ENCODE results near the gene CEL. TPM values are rescaled to one million over a fixed set of nuclear protein-coding genes. Genes with fewer than 3 reads are reported as not detected.

CEL gene
- total RNA-seq, 2 experiments from 2014 or later: 0.16 to 0.39 TPM

DNA sequence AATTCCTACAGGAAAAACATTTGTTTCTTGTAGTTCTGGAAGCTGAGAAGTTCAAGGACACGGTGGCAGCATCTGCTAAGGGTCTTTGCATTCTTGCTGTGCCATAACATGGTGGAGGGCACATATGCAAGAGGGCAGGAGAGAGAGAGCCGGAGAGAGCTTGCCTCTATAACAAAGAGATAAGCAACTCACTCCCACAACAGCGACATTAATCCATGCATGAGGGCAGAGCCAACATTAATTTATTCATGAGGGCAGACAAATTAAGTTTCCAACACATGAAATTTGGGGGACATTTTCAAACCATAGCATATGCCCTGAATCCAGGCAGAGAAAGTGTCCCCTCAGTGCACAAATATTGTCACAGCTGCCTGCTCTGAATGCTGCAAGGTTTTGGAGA is 35.4 kb upstream of the CEL start:
- peaks cover 5% of the 10 kb centered on the region for H3K27me3 Mint-ChIP-seq
- CTCF ChIA-PET: no interaction called here
- no peak for TF ChIP-seq CTCF (IDR thresholded peaks at IDR 0.05)
- Histone ChIP-seq H3K4me1 (ENCODE audit: insufficient read depth, low read length) (peaks cover 33% of the 10 kb centered on the region), H3K27ac (ENCODE audit: low read depth in 1 of 2, low read length in 2 of 2) (no peak overlapping the region), H3K27me3 (ENCODE audit: control insufficient read depth in 1 of 2, insufficient read depth in 2 of 2, low read length in 2 of 2) (no peaks in the 10 kb centered on the region), H3K4me3 (ENCODE audit: low read length) (no peak overlapping the region), H3K36me3 (ENCODE audit: insufficient read depth, low read length) (no peaks in the 10 kb centered on the region), H3K9me3 (ENCODE audit: control insufficient read depth in 1 of 2, insufficient read depth in 1 of 2, low read length in 2 of 2) (no peaks in the 10 kb centered on the region)
- no peak for ATAC-seq (ENCODE audit: poor library complexity)
- intact Hi-C loops (cut with DNase I, micrococcal nuclease): loop anchor here in 1 of 2 experiments (5.0 kb wide), 1 partner anchor 451 kb away; the partner anchor contains the start of gene SLC2A6
- H3K9me3 Mint-ChIP-seq: no peaks in the 10 kb centered on the region
- POLR2A ChIA-PET: no interaction called here
- peak overlapping the region; percentile 25 for H3K4me3 Mint-ChIP-seq
- no peak for DNase-seq
- no peak overlapping the region for H3K27ac Mint-ChIP-seq
- H3K4me1 Mint-ChIP-seq (ENCODE audit: low read depth): peaks cover 24% of the 10 kb centered on the region
- H3K36me3 Mint-ChIP-seq (ENCODE audit: low read depth): peaks cover 11% of the 10 kb centered on the region

- ChIA-PET CTCF (no interaction called here), POLR2A (no interaction called here)
- no peak for DNase-seq
- ATAC-seq (ENCODE audit: poor library complexity): no peak
- no peaks in the 10 kb centered on the region for H3K36me3 ChIP-seq (ENCODE audit: insufficient read depth, low read length)
- Mint-ChIP-seq H3K4me1 (ENCODE audit: low read depth) (peaks cover 30% of the 10 kb centered on the region), H3K27ac (peak overlapping the region; percentile 24), H3K4me3 (peak overlapping the region; percentile 53), H3K36me3 (ENCODE audit: low read depth) (peaks cover 11% of the 10 kb centered on the region), H3K27me3 (peaks cover 4% of the 10 kb centered on the region), H3K9me3 (no peaks in the 10 kb centered on the region)
- H3K4me1 ChIP-seq (ENCODE audit: insufficient read depth, low read length): peaks cover 39% of the 10 kb centered on the region
- no peak overlapping the region for H3K27ac ChIP-seq (ENCODE audit: low read depth in 1 of 2, low read length in 2 of 2)
- TF ChIP-seq CTCF (IDR thresholded peaks at IDR 0.05): no peak
- H3K27me3 ChIP-seq (ENCODE audit: control insufficient read depth in 1 of 2, insufficient read depth in 2 of 2, low read length in 2 of 2): no peaks in the 10 kb centered on the region
- H3K9me3 ChIP-seq (ENCODE audit: control insufficient read depth in 1 of 2, insufficient read depth in 1 of 2, low read length in 2 of 2): no peaks in the 10 kb centered on the region
- intact Hi-C loops (cut with DNase I, micrococcal nuclease): loop anchor here in 1 of 2 experiments (5.0 kb wide), 1 partner anchor 450 kb away; the partner anchor contains the start of gene SLC2A6
- H3K4me3 ChIP-seq (ENCODE audit: low read length): no peak overlapping the region
These were observed 34.6 kb upstream of the CEL start for GRCh38 chr9:133027134-133027533.

DNA sequence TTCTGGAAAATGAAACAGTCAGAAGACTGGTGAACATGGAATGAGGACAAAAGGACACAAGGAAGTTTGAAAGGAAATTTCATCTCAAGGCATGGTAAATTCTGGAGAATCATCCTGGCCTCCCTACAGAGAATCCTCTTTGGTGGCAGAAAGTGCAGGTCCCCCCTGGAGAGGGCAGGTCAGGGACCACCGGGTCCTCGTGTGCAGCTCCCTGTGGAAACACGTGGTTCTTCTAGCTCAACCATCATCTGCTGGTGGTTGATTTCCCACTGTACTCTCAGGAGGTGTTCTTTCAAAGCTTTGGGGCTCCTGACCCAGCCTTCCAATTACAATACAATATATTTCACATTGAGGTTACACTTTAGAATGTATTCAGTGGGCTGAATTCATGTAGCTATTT is 33.6 kb upstream of the CEL start:
- TF ChIP-seq CTCF (IDR thresholded peaks at IDR 0.05): no peak
- peaks cover 11% of the 10 kb centered on the region for H3K36me3 Mint-ChIP-seq (ENCODE audit: low read depth)
- no peaks in the 10 kb centered on the region for H3K36me3 ChIP-seq (ENCODE audit: insufficient read depth, low read length)
- H3K27me3 Mint-ChIP-seq: no peaks in the 10 kb centered on the region
- peak overlapping the region; percentile 79 for H3K4me3 Mint-ChIP-seq
- H3K27ac ChIP-seq (ENCODE audit: low read depth in 1 of 2, low read length in 2 of 2): no peak overlapping the region
- no peaks in the 10 kb centered on the region for H3K9me3 ChIP-seq (ENCODE audit: control insufficient read depth in 1 of 2, insufficient read depth in 1 of 2, low read length in 2 of 2)
- ChIA-PET CTCF (no interaction called here), POLR2A (no interaction called here)
- no peaks in the 10 kb centered on the region for H3K9me3 Mint-ChIP-seq
- no peak for ATAC-seq (ENCODE audit: poor library complexity)
- peak overlapping the region; percentile 24 for H3K27ac Mint-ChIP-seq
- intact Hi-C loops (cut with DNase I, micrococcal nuclease): loop anchor here in 1 of 2 experiments (5.0 kb wide), 1 partner anchor 449 kb away; the partner anchor contains the start of gene SLC2A6
- no peak for DNase-seq
- H3K4me1 Mint-ChIP-seq (ENCODE audit: low read depth): peaks cover 35% of the 10 kb centered on the region
- H3K4me3 ChIP-seq (ENCODE audit: low read length): no peak overlapping the region
- H3K4me1 ChIP-seq (ENCODE audit: insufficient read depth, low read length): peaks cover 31% of the 10 kb centered on the region
- no peaks in the 10 kb centered on the region for H3K27me3 ChIP-seq (ENCODE audit: control insufficient read depth in 1 of 2, insufficient read depth in 2 of 2, low read length in 2 of 2)

Measured in CD4-positive, alpha-beta T cell (primary cell).